Sigmoid colon (tissue), 7 donors: ENCODE data around the gene DOCK9. TPM values are rescaled to one million over a fixed set of nuclear protein-coding genes. Genes with fewer than 3 reads are reported as not detected.

Experiments used
- DNase-seq: peaks from one replicate; pipeline ENCODE4 v3.0.0-alpha.2; 2019
- H3K27ac ChIP-seq, 4 donors: fragments of 200-600 bp; sonication (generic); one replicate each; pipeline ENCODE4 v1.5.1; 2016 to 2019; ENCODE audit warnings: mild to moderate bottlenecking in 1 of 4
- H3K27me3 ChIP-seq, 3 donors: fragments of 200-600 bp; sonication (generic); one replicate each; pipeline ENCODE4 v1.5.1; 2019; ENCODE audit warnings: mild to moderate bottlenecking in 1 of 3
- H3K36me3 ChIP-seq, 4 donors: fragments of 200-600 bp; sonication (generic); one replicate each; pipeline ENCODE4 v1.5.1; 2016 to 2019
- H3K4me1 ChIP-seq, 4 donors: fragments of 200-600 bp; sonication (generic); one replicate each; pipeline ENCODE4 v1.5.1; 2017 to 2019
- H3K4me3 ChIP-seq, 4 donors: fragments of 200-600 bp; sonication (generic); one replicate each; pipeline ENCODE4 v1.5.1; 2017 to 2019; ENCODE audit warnings: mild to moderate bottlenecking in 2 of 4, moderate library complexity in 1 of 4
- H3K9me3 ChIP-seq, 4 donors: fragments of 200-600 bp in 3 of 4; sonication (generic) in 3 of 4; one replicate each; pipeline versions ENCODE4 v1.5.1 to v1.6.1; 2013 to 2019
- EP300 ChIP-seq, 4 donors: sonication (generic); formaldehyde crosslinking; IDR thresholded peaks; one replicate each; pipeline ENCODE4 v1.6.1; 2017; ENCODE audit warnings: antibody characterized with exemption in 4 of 4
- POLR2A ChIP-seq, 2 donors: fragments of 450-650 bp; IDR thresholded peaks; one replicate each; pipeline ENCODE4 v1.6.1; 2016; ENCODE audit warnings: antibody characterized with exemption in 2 of 2, mild to moderate bottlenecking in 2 of 2, moderate library complexity in 2 of 2
- POLR2AphosphoS5 ChIP-seq, 4 donors: sonication (generic); formaldehyde crosslinking; IDR thresholded peaks; one replicate each; pipeline ENCODE4 v1.6.1; 2017; ENCODE audit warnings: antibody characterized with exemption in 4 of 4
- WGBS, 2 donors: extraction: QIAGEN DNeasy Blood & Tissue Kit; methylation state at CpG; one replicate each; pipeline ENCODE4 v1.1.7; 2013; 5-methylcytosine and 5-hydroxymethylcytosine counted together
- intact Hi-C: fragments of 100-400 bp; cut with DNase I; formaldehyde crosslinking; loops from one replicate; pipeline ENCODE4 v1.15.1; 2023
- polyA plus RNA-seq, 3 donors: library from polyadenylated mRNA; stranded (reverse); fragments of 200-250 nt; gene quantifications; one replicate each; pipeline ENCODE4 v1.2.3, GENCODE V29; 2013
- total RNA-seq, 4 donors: library from RNA; depleted of rRNA; stranded (reverse); fragments of >200 nt; gene quantifications; one replicate each; pipeline ENCODE4 v1.1.0, GENCODE V29; 2016
- TF ChIP-seq, protein P1 (sequence below), 4 experiments: fragments of 450-650 bp in 3 of 4; fragments of 200-600 bp in 1 of 4; IDR thresholded peaks; one replicate each; pipeline ENCODE4 v1.5.1; 2016 to 2019; ENCODE audit warnings: antibody characterized with exemption in 4 of 4, mild to moderate bottlenecking in 3 of 4, moderate library complexity in 2 of 4
- donor health status: healthy with polysubstance abuse.
- donor health status: Bipolar disorder and iron deficiency.
- donor health status: healthy.

DOCK9 gene
- total and polyA plus RNA-seq, 7 donors: 10.8 to 126 (median 60.4) TPM

DNA sequence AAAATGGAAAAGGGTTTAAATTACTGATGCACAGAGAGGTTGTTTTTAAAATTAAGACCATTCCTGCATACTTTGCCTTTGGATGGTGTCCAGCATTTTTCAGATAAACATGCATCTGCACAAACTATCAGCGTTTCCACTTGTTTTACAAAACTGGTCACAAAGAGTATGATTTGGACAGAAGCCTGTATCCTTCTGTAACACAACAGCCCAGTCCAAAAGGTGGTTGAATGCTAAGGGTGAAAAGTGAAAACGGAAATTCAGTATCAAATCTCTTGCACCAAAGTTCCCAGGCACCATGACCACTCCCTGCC lies 21.7 kb upstream of the DOCK9 start:
- Histone ChIP-seq H3K4me3 (no peak overlapping the region), H3K27ac (peak overlapping the region in 3 of 4 donors; percentile 6 to 32 (median 15)), H3K27me3 (no peaks in the 10 kb centered on the region), H3K4me1 (peaks cover 0 to 58% (median 34%) of the 10 kb centered on the region in 4 donors), H3K9me3 (no peaks in the 10 kb centered on the region), H3K36me3 (no peaks in the 10 kb centered on the region)
- intact Hi-C loops: no loop called here
- no peak for TF ChIP-seq EP300 (IDR thresholded peaks at IDR 0.05)
- TF ChIP-seq POLR2AphosphoS5 (IDR thresholded peaks at IDR 0.05): no peak
- TF ChIP-seq POLR2A (IDR thresholded peaks at IDR 0.05): no peak
- TF ChIP-seq, protein P1, sequence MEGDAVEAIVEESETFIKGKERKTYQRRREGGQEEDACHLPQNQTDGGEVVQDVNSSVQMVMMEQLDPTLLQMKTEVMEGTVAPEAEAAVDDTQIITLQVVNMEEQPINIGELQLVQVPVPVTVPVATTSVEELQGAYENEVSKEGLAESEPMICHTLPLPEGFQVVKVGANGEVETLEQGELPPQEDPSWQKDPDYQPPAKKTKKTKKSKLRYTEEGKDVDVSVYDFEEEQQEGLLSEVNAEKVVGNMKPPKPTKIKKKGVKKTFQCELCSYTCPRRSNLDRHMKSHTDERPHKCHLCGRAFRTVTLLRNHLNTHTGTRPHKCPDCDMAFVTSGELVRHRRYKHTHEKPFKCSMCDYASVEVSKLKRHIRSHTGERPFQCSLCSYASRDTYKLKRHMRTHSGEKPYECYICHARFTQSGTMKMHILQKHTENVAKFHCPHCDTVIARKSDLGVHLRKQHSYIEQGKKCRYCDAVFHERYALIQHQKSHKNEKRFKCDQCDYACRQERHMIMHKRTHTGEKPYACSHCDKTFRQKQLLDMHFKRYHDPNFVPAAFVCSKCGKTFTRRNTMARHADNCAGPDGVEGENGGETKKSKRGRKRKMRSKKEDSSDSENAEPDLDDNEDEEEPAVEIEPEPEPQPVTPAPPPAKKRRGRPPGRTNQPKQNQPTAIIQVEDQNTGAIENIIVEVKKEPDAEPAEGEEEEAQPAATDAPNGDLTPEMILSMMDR (IDR thresholded peaks at IDR 0.05): no peak
- DNase-seq: no peak
- 66 to 67% methylated on average over 2 of the region's 2 CpGs for WGBS, 2 donors

DNA sequence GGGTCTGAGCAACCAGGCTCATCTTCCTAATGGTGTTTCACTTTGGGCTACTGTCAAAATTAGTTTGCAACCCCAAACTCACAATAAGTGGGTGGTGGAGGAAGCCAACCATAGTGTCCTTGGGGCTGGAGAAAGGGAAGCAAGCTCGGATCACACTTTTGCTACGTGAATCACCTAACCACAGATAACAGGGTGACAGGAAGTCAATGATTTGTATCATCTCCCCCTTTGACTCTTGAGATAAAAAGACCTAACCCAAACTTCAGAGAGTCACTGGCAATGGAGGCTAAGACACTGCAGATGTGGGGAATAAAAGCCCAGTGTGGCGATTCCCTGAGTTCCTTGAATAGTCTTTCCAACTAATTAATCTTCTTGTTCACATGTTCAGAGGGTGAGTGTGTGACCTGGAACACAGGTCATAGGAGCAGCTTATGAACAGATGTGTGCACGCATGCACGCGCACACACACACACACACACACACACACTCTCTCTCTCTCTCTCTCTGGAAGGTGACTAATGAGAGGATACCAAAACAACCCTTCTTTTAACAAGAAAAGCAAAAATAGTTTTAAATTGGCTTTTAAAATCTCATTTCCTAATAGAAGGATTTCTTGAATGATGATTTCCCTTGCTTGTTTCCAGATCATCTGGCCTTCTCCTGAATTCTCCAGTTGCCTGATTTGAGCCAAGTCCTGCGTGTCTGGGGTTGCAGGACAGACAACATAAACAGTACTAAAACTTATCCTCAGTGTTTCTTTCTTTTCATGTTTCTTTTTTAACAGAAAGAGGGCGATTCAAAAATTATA lies 21.2 kb upstream of the DOCK9 start:
- Histone ChIP-seq H3K4me3 (no peak overlapping the region), H3K27ac (peak overlapping the region in 3 of 4 donors; percentile 32 to 39 (median 33)), H3K36me3 (no peaks in the 10 kb centered on the region), H3K9me3 (no peaks in the 10 kb centered on the region), H3K4me1 (peaks cover 0 to 54% (median 33%) of the 10 kb centered on the region in 4 donors), H3K27me3 (no peaks in the 10 kb centered on the region)
- TF ChIP-seq, protein P1 (IDR thresholded peaks at IDR 0.05): no peak
- peak in 2 of 4 donors; percentile 10 to 21 for TF ChIP-seq POLR2AphosphoS5 (IDR thresholded peaks at IDR 0.05)
- no peak for DNase-seq
- intact Hi-C loops: no loop called here
- 60 to 82% methylated on average over 8 of the region's 8 CpGs for WGBS, 2 donors

DNA sequence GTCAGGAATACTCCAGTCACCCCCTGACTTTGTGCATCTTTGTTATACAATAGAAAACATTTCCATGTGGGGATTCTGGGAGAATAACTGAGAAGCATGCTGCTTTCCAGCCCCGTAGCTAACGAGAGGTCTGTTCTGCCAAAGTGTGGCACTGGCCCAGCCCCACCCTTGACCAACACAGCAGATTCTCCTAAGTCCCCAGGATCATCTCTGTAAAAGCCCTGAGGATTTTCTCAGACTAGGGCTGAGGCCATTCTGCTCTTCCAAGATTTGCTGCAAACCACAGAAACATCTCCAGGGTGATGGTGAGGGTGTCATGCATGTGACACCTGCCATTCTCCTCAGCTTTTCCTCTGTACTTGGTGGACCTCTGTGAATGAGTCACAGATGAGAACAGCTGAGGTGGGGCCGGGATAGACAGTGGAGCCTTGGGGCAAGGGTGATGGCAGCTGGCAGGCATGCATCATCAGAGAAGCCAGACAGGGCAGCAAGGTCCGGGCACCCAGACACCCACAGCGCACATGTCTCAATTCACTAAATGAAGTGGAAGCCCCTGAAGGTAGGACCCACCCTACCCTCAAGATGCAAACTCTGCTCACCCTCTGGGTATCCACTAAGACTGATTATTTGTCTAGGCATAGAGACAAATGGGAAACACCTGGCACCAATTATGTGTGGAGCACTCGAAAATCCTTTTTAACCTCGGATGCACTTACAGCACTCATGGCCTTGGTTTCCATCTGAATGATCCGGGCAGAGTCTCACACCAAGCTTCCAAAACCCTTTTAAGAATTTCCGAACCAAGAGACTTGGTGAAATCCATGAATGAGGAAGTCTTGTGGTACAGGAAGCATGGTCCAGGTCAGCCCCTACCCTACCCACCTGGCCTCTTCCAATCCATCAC lies 20.1 kb upstream of the DOCK9 start:
- Histone ChIP-seq H3K27me3 (no peaks in the 10 kb centered on the region), H3K4me3 (no peak overlapping the region), H3K4me1 (peaks cover 0 to 44% (median 27%) of the 10 kb centered on the region in 4 donors), H3K9me3 (no peaks in the 10 kb centered on the region), H3K27ac (peak overlapping the region in 2 of 4 donors; percentile 32 to 39), H3K36me3 (no peaks in the 10 kb centered on the region)
- intact Hi-C loops: no loop called here
- TF ChIP-seq, protein P1 (IDR thresholded peaks at IDR 0.05): no peak
- TF ChIP-seq EP300 (IDR thresholded peaks at IDR 0.05) (no peak), POLR2AphosphoS5 (IDR thresholded peaks at IDR 0.05) (no peak), POLR2A (IDR thresholded peaks at IDR 0.05) (no peak)
- 72 to 81% methylated on average over 9 of the region's 9 CpGs for WGBS, 2 donors
- no peak for DNase-seq

DNA sequence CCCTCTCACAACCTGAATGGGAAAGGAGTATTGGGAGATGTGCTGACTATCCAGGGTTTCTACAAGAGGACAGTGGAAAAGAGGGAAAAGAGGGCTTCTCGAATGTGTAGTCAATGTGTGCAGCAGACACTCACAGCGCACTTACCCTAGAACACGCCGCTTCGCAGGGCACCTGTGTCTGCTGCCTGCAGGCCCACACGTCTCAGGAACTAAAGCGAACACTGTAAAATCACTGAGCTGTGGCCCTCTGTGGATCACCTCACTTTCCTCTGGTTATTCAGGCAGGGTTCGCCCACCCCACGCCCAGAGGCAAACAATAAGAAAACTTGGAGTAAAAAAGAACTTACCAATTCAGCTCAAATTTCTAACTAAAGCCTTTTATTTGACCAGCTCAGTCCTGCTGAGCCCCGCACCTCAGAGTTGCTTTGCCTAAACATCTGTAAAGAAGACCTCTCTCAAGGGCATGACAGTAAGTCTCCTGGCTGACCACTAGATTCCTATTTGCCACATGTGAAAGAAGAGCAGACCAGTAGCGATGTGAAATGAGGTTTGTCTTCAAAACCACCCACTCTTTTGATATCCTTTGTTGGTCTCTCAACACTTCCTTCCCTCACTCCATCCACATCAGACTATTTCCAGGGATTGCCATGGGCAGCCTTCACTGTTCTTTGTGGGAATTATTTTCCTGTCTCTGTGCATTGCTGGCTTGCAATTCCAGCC lies 19.3 kb upstream of the DOCK9 start:
- H3K27ac ChIP-seq: no peak overlapping the region
- H3K4me1 ChIP-seq: peaks cover 0 to 35% (median 23%) of the 10 kb centered on the region in 4 donors
- no peak overlapping the region for H3K4me3 ChIP-seq
- H3K9me3 ChIP-seq: no peaks in the 10 kb centered on the region
- no peak for TF ChIP-seq POLR2AphosphoS5 (IDR thresholded peaks at IDR 0.05)
- TF ChIP-seq, protein P1 (IDR thresholded peaks at IDR 0.05): no peak
- no peak for DNase-seq
- H3K36me3 ChIP-seq: no peaks in the 10 kb centered on the region
- no peaks in the 10 kb centered on the region for H3K27me3 ChIP-seq
- 94 to 96% methylated on average over 11 of the region's 11 CpGs for WGBS, 2 donors
- intact Hi-C loops: no loop called here
